ENCODE results near the gene EYA2. TPM values are rescaled to one million over a fixed set of nuclear protein-coding genes. Genes with fewer than 3 reads are reported as not detected.

The EYA2 gene
- total and polyA plus RNA-seq, 4 donors: 1.6 to 4.4 (median 2.1) TPM

GRCh38 chr20:47031821-47032220, 137.2 kb downstream of the EYA2 start:
- Histone ChIP-seq H3K4me3 (no peak overlapping the region), H3K36me3 (ENCODE audit: control insufficient read depth in 4 of 4, insufficient read depth in 4 of 4, low read length in 4 of 4) (no peaks in the 10 kb centered on the region), H3K4me1 (ENCODE audit: control insufficient read depth in 5 of 5, insufficient read depth in 5 of 5, low read length in 5 of 5) (peaks cover 0 to 11% (median 6%) of the 10 kb centered on the region in 5 donors), H3K27ac (ENCODE audit: low read depth in 1 of 2, low read length in 1 of 2) (no peak overlapping the region), H3K27me3 (ENCODE audit: control insufficient read depth in 3 of 3, insufficient read depth in 3 of 3, low read length in 2 of 3) (peaks cover 0 to 3% (median 0%) of the 10 kb centered on the region in 3 donors), H3K9me3 (ENCODE audit: control insufficient read depth in 4 of 4, insufficient read depth in 3 of 4, low read length in 3 of 4) (peaks cover 0 to 12% (median 3%) of the 10 kb centered on the region in 4 donors), H3K9ac (ENCODE audit: insufficient read depth in 1 of 2, low read length in 2 of 2) (no peak overlapping the region)
- ATAC-seq (ENCODE audit: insufficient read depth, low FRiP score) (no peak), DNase-seq (no peak)
- TF ChIP-seq, protein P1, sequence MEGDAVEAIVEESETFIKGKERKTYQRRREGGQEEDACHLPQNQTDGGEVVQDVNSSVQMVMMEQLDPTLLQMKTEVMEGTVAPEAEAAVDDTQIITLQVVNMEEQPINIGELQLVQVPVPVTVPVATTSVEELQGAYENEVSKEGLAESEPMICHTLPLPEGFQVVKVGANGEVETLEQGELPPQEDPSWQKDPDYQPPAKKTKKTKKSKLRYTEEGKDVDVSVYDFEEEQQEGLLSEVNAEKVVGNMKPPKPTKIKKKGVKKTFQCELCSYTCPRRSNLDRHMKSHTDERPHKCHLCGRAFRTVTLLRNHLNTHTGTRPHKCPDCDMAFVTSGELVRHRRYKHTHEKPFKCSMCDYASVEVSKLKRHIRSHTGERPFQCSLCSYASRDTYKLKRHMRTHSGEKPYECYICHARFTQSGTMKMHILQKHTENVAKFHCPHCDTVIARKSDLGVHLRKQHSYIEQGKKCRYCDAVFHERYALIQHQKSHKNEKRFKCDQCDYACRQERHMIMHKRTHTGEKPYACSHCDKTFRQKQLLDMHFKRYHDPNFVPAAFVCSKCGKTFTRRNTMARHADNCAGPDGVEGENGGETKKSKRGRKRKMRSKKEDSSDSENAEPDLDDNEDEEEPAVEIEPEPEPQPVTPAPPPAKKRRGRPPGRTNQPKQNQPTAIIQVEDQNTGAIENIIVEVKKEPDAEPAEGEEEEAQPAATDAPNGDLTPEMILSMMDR (IDR thresholded peaks at IDR 0.05; ENCODE audit: control extremely low read depth, extremely low read depth): no peak
- WGBS, 2 donors: 90 to 95% methylated on average over 1 of the region's 1 CpG

GRCh38 chr20:47032933-47033578, 138.4 kb downstream of the EYA2 start:
- H3K9ac ChIP-seq (ENCODE audit: insufficient read depth in 1 of 2, low read length in 2 of 2): no peak overlapping the region
- H3K4me1 ChIP-seq (ENCODE audit: control insufficient read depth in 5 of 5, insufficient read depth in 5 of 5, low read length in 5 of 5): peaks cover 0 to 11% (median 6%) of the 10 kb centered on the region in 5 donors
- 79 to 82% methylated on average over 8 of the region's 8 CpGs for WGBS, 2 donors
- H3K4me3 ChIP-seq: no peak overlapping the region
- H3K36me3 ChIP-seq (ENCODE audit: control insufficient read depth in 4 of 4, insufficient read depth in 4 of 4, low read length in 4 of 4): no peaks in the 10 kb centered on the region
- H3K9me3 ChIP-seq (ENCODE audit: control insufficient read depth in 4 of 4, insufficient read depth in 3 of 4, low read length in 3 of 4): peaks cover 0 to 10% (median 3%) of the 10 kb centered on the region in 4 donors
- TF ChIP-seq, protein P1 (IDR thresholded peaks at IDR 0.05; ENCODE audit: control extremely low read depth, extremely low read depth): no peak
- ATAC-seq (ENCODE audit: insufficient read depth, low FRiP score) (no peak), DNase-seq (no peak)
- peaks cover 0 to 4% (median 0%) of the 10 kb centered on the region in 3 donors for H3K27me3 ChIP-seq (ENCODE audit: control insufficient read depth in 3 of 3, insufficient read depth in 3 of 3, low read length in 2 of 3)
- H3K27ac ChIP-seq (ENCODE audit: low read depth in 1 of 2, low read length in 1 of 2): no peak overlapping the region

GRCh38 chr20:47033665-47034064, 139.0 kb downstream of the EYA2 start:
- Histone ChIP-seq H3K4me3 (no peak overlapping the region), H3K9ac (ENCODE audit: insufficient read depth in 1 of 2, low read length in 2 of 2) (no peak overlapping the region), H3K36me3 (ENCODE audit: control insufficient read depth in 4 of 4, insufficient read depth in 4 of 4, low read length in 4 of 4) (no peaks in the 10 kb centered on the region), H3K27ac (ENCODE audit: low read depth in 1 of 2, low read length in 1 of 2) (no peak overlapping the region), H3K9me3 (ENCODE audit: control insufficient read depth in 4 of 4, insufficient read depth in 3 of 4, low read length in 3 of 4) (peaks cover 0 to 6% (median 0%) of the 10 kb centered on the region in 4 donors), H3K4me1 (ENCODE audit: control insufficient read depth in 5 of 5, insufficient read depth in 5 of 5, low read length in 5 of 5) (peaks cover 0 to 15% (median 6%) of the 10 kb centered on the region in 5 donors), H3K27me3 (ENCODE audit: control insufficient read depth in 3 of 3, insufficient read depth in 3 of 3, low read length in 2 of 3) (peaks cover 0 to 4% (median 0%) of the 10 kb centered on the region in 3 donors)
- DNase-seq (no peak), ATAC-seq (ENCODE audit: insufficient read depth, low FRiP score) (no peak)
- TF ChIP-seq, protein P1 (IDR thresholded peaks at IDR 0.05; ENCODE audit: control extremely low read depth, extremely low read depth): no peak
